Endothelial cell of umbilical vein (primary cell): ENCODE measurements around the gene GCGR. TPM values are rescaled to one million over a fixed set of nuclear protein-coding genes. Genes with fewer than 3 reads are reported as not detected.

ENCODE experiments used
- BruUV-seq: library from RNA; stranded (reverse); fragments of 400-500 nt; replicated peaks from 2 replicates; lab custom pipeline; 2021; lab: Mats Ljungman, UMichigan
- CTCF ChIA-PET: fragments of 300-600, 350-600 bp; sonication (Branson Sonifier 250); formaldehyde crosslinking; loops from one replicate; lab custom pipeline; 2021; ENCODE audit warnings: antibody characterized with exemption, inconsistent platforms; lab: Charles Lee
- POLR2A ChIA-PET: fragments of 300-600, 350-600 bp; sonication (Branson Sonifier 250); formaldehyde crosslinking; loops from one replicate; lab custom pipeline; 2021; ENCODE audit warnings: antibody characterized with exemption, inconsistent platforms; lab: Charles Lee
- DNase-seq: peaks from one replicate; pipeline ENCODE4 v3.0.0-alpha.2; 2011; ENCODE audit warnings: low read depth, low spot score
- FAIRE-seq: peaks from 2 replicates; lab custom pipeline; 2011; peaks lifted over from hg19 to GRCh38; lab: Jason Lieb, UNC
- H2AFZ ChIP-seq: 2 replicates; pipeline ENCODE4 v1.6.0; 2012; ENCODE audit warnings: low read depth, low read length, control low read depth, inconsistent platforms
- H3K27ac ChIP-seq: 2 replicates; pipeline ENCODE4 v1.5.1; 2011; ENCODE audit warnings: low read depth, mild to moderate bottlenecking, control low read depth, low read length, moderate library complexity; ENCODE audit not compliant: insufficient read depth
- H3K27me3 ChIP-seq, 2 experiments: 2 replicates each; pipeline versions ENCODE4 v1.6.0 to v1.6.1; 2011; ENCODE audit warnings: low read length in 2 of 2, mixed read lengths in 1 of 2; ENCODE audit not compliant: control insufficient read depth in 2 of 2, insufficient read depth in 2 of 2
- H3K36me3 ChIP-seq, 2 experiments: 2 replicates in 1 of 2; 3 replicates in 1 of 2; pipeline ENCODE4 v1.5.1; 2011; ENCODE audit warnings: low read length in 2 of 2, mild to moderate bottlenecking in 1 of 2, moderate library complexity in 1 of 2; ENCODE audit not compliant: control insufficient read depth in 2 of 2, insufficient read depth in 2 of 2; ENCODE audit errors: extremely low read depth in 1 of 2
- H3K4me1 ChIP-seq: 3 replicates; pipeline ENCODE4 v1.5.1; 2011; ENCODE audit warnings: mild to moderate bottlenecking, low read length; ENCODE audit not compliant: control insufficient read depth, insufficient read depth; ENCODE audit errors: extremely low read depth
- H3K4me2 ChIP-seq: 2 replicates; pipeline ENCODE4 v1.6.1; 2011; ENCODE audit warnings: low read length, control low read depth, mixed read lengths; ENCODE audit not compliant: insufficient read depth
- H3K4me3 ChIP-seq, 3 experiments: fragments of 200-600 bp in 1 of 3; sonication (generic), shearing (Covaris generic) in 1 of 3; replicated peaks in 1 of 3; 2 replicates each; pipeline ENCODE4 v1.5.1; 2011 to 2016; ENCODE audit warnings: control low read depth in 3 of 3, low read length in 3 of 3, mild to moderate bottlenecking in 2 of 3, inconsistent platforms in 1 of 3, low read depth in 1 of 3, moderate library complexity in 1 of 3; ENCODE audit not compliant: insufficient read depth in 1 of 3
- H3K79me2 ChIP-seq: 2 replicates; pipeline ENCODE4 v1.6.0; 2012; ENCODE audit warnings: low read length, inconsistent platforms; ENCODE audit not compliant: control insufficient read depth, insufficient read depth
- H3K9ac ChIP-seq: replicated peaks from 2 replicates; pipeline ENCODE3; 2011; ENCODE audit warnings: low read length, control low read depth; ENCODE audit not compliant: insufficient read depth; ENCODE audit errors: extremely low read depth
- H3K9me1 ChIP-seq: replicated peaks from 3 replicates; pipeline ENCODE4 v1.6.0; 2011; ENCODE audit warnings: mild to moderate bottlenecking, low read length; ENCODE audit not compliant: control insufficient read depth, insufficient read depth; ENCODE audit errors: extremely low read depth
- H3K9me3 ChIP-seq: replicated peaks from 2 replicates; pipeline ENCODE4 v1.5.1; 2012; ENCODE audit warnings: low read length, inconsistent platforms; ENCODE audit not compliant: control insufficient read depth, insufficient read depth
- H4K20me1 ChIP-seq: replicated peaks from 2 replicates; pipeline ENCODE3; 2011; ENCODE audit warnings: mild to moderate bottlenecking, low read length; ENCODE audit not compliant: control insufficient read depth, insufficient read depth; ENCODE audit errors: extremely low read depth
- EZH2 ChIP-seq: IDR thresholded peaks from 2 replicates; pipeline ENCODE4 v1.6.1; 2012; ENCODE audit warnings: borderline replicate concordance, low read depth, mild to moderate bottlenecking, moderate library complexity, low read length, inconsistent platforms; ENCODE audit not compliant: severe bottlenecking
- GATA2 ChIP-seq: IDR thresholded peaks from 2 replicates; pipeline ENCODE4 v1.7.0; 2011; ENCODE audit warnings: low read depth, mild to moderate bottlenecking, moderate library complexity, mixed read lengths, low read length; ENCODE audit not compliant: insufficient read length, insufficient read depth
- JUN ChIP-seq: IDR thresholded peaks from 2 replicates; pipeline ENCODE4 v1.6.1; 2011; ENCODE audit warnings: borderline replicate concordance, low read depth; ENCODE audit not compliant: insufficient read length, insufficient read depth
- MYC ChIP-seq: IDR thresholded peaks from one replicate; pipeline ENCODE4 v1.6.1; 2011; ENCODE audit warnings: mild to moderate bottlenecking, low read depth, low read length
- POLR2A ChIP-seq: IDR thresholded peaks from 2 replicates; pipeline ENCODE4 v1.6.1; 2012; ENCODE audit warnings: low read depth, mild to moderate bottlenecking, control low read depth, low read length
- dilution Hi-C: fragments of 300-500 bp; cut with MboI; formaldehyde crosslinking; loops from one replicate; pipeline ENCODE4 v1.15.0; 2019; ENCODE audit warnings: low sequenced_read_pairs; ENCODE audit not compliant: extremely low pct_ligation_motif_present
- intact Hi-C: fragments of 100-400 bp; cut with micrococcal nuclease; formaldehyde crosslinking; loops from one replicate; pipeline ENCODE4 v1.10.0; 2022
- polyA plus RNA-seq, 4 experiments: library from polyadenylated mRNA; depleted of rRNA in 3 of 4; stranded (reverse) in 3 of 4; unstranded in 1 of 4; fragments of >200 nt; gene quantifications; 2 replicates each; pipeline versions ENCODE4 v1.2.1 to v1.2.3, GENCODE V29; 2011 to 2012; ENCODE audit warnings: missing spikeins in 1 of 4
- total RNA-seq: library from RNA; stranded (reverse); gene quantifications from 2 replicates; pipeline ENCODE4 v1.2.3, GENCODE V29; 2021
- TF ChIP-seq, protein P1 (sequence below), 2 donors: IDR thresholded peaks; 1 replicate in 1 of 2; 2 replicates in 1 of 2; pipeline ENCODE4 v1.5.1; 2011; ENCODE audit warnings: low read length in 2 of 2, mild to moderate bottlenecking in 2 of 2, moderate library complexity in 2 of 2, control low read depth in 1 of 2, inconsistent platforms in 1 of 2, low read depth in 1 of 2; ENCODE audit not compliant: insufficient read depth in 1 of 2; ENCODE audit errors: extremely low read depth in 1 of 2

GCGR gene
- total and polyA plus RNA-seq, 2 donors (not counting 3 experiments of a cell fraction or from before 2014, with no cell fraction given): not detected

DNA sequence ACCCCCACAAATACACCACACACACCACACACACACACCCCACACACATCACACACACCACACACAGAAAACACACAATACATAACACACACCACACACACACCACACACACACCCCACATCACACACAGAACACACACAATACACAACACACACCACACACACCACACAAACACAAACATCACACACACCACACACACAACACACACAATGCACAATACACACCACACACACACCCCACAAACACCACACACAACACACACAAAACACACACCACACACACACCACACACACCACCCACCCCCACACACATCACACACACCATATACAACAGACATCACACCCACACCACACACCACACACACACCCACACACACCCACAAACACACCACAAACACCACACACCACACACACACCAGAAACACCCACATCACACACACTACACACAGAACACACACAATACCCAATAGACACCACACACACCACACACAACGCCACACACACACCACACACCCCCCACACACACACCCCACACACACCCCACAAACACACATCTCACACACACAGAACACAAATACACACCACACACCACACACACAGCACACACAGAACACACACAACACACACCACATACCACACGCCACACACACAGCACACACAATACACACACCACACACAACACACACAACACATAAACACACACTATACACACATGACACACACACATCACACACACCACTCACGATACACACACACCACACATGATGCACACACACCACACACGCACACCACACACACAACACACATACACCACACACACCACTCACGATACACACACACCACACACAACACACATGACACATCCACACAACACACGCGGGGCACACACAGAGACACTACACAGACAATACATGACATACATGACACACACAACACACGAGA lies 11.0 kb upstream of the GCGR start:
- no peaks in the 10 kb centered on the region for H3K4me1 ChIP-seq
- BruUV-seq: no TSS peak
- dilution Hi-C loops: no loop called here
- no peak overlapping the region for H3K4me2 ChIP-seq
- FAIRE-seq (no peak), DNase-seq (no peak)
- H3K9ac ChIP-seq: no peak overlapping the region
- H4K20me1 ChIP-seq: no peaks in the 10 kb centered on the region
- H3K27ac ChIP-seq: no peak overlapping the region
- intact Hi-C loops: no loop called here
- POLR2A ChIA-PET: no interaction called here
- no peaks in the 10 kb centered on the region for H3K36me3 ChIP-seq
- H3K27me3 ChIP-seq: no peaks in the 10 kb centered on the region
- no peaks in the 10 kb centered on the region for H3K79me2 ChIP-seq
- H3K4me3 ChIP-seq: no peak overlapping the region
- no peaks in the 10 kb centered on the region for H3K9me3 ChIP-seq
- CTCF ChIA-PET: no interaction called here
- H3K9me1 ChIP-seq: no peaks in the 10 kb centered on the region
- TF ChIP-seq GATA2: no peak
- H2AFZ ChIP-seq: no peak overlapping the region

DNA sequence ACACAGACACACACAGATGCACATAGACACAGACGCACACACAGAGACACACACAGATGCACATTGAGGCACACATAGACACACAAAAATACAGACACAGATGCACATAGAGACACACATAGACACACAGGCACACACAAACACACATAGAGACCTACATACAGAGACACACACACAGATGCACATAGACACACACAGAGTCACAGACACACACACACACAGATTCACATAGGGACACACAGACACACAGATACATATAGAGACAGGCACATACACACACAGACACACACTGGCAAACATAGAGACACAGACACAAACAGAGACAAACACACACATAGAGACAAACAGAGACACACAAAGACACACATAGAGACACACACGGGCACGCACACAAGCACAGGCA lies 9.9 kb upstream of the GCGR start:
- Histone ChIP-seq H3K4me2 (no peak overlapping the region), H3K4me1 (no peaks in the 10 kb centered on the region), H3K4me3 (no peak overlapping the region), H3K9me1 (no peaks in the 10 kb centered on the region), H3K36me3 (no peaks in the 10 kb centered on the region), H3K9ac (no peak overlapping the region), H4K20me1 (no peaks in the 10 kb centered on the region), H3K27me3 (no peaks in the 10 kb centered on the region), H3K9me3 (no peaks in the 10 kb centered on the region), H2AFZ (no peak overlapping the region), H3K79me2 (no peaks in the 10 kb centered on the region), H3K27ac (no peak overlapping the region)
- CTCF ChIA-PET: interaction anchor here (1.3 kb wide), 1 partner anchor 63 kb away, joined by 6 read pairs; no protein-coding TSS in a partner anchor
- no TSS peak for BruUV-seq
- no peak for DNase-seq
- TF ChIP-seq EZH2: no peak
- TF ChIP-seq JUN: no peak
- no peak for TF ChIP-seq MYC
- TF ChIP-seq, protein P1, sequence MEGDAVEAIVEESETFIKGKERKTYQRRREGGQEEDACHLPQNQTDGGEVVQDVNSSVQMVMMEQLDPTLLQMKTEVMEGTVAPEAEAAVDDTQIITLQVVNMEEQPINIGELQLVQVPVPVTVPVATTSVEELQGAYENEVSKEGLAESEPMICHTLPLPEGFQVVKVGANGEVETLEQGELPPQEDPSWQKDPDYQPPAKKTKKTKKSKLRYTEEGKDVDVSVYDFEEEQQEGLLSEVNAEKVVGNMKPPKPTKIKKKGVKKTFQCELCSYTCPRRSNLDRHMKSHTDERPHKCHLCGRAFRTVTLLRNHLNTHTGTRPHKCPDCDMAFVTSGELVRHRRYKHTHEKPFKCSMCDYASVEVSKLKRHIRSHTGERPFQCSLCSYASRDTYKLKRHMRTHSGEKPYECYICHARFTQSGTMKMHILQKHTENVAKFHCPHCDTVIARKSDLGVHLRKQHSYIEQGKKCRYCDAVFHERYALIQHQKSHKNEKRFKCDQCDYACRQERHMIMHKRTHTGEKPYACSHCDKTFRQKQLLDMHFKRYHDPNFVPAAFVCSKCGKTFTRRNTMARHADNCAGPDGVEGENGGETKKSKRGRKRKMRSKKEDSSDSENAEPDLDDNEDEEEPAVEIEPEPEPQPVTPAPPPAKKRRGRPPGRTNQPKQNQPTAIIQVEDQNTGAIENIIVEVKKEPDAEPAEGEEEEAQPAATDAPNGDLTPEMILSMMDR (IDR thresholded peaks at IDR 0.05; ENCODE audit: extremely low read depth in 1 of 2, insufficient read depth in 1 of 2, low read depth in 1 of 2, low read length in 2 of 2): no peak
- no peak for TF ChIP-seq GATA2
- no peak for TF ChIP-seq POLR2A
- dilution Hi-C loops: no loop called here
- POLR2A ChIA-PET: no interaction called here
- no peak for FAIRE-seq
- intact Hi-C loops: no loop called here
